ENCODE data around the gene HIVEP3.

The HIVEP3 gene

DNA sequence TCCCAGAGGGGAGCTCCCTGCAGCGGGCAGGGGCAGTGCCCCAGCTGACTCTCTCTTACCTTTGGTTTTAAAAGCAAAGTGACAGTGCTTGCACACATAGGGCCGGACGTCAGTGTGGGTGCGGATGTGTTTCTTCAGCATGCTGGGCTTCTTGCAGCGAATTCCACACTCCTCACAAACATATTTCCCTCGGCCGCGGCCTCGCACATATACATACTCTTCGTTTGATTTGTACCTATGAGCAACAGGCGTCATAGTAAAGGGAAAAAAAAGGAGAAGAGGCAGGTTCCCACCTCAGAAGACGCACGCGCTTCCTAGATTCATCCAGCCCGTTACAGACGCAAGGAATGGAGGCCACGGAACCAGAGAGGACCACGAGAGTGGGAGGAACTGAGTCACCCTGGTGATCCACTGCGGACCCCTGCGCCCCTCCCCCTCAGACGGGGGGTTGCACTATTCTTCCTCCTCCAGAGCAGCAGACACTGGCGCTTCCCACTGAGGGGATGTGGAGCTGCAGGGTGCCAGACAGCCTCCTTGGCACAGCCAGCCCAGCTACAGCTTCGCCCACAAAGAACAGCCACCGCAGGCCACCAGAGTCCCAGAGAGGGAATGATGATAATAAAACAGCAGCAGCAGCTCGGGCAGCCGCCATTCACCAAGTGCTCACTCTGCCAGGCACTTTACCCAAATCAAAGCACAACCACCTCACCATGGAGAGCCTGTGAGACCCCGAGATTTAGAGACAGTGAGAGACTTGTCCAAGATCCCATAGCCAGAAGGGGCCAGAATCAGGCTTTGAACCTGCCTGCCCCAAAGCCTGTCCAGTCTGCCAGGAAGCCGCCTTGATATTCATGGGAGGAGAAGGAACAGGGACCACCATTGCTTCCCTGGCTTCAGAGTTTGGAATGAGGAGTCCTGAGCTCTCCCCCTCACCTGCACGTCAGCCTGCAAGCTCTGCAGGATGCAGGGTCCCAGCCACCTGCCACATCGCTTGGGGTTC lies 393.7 kb downstream of the HIVEP3 start:
- no peak for DNase-seq

DNA sequence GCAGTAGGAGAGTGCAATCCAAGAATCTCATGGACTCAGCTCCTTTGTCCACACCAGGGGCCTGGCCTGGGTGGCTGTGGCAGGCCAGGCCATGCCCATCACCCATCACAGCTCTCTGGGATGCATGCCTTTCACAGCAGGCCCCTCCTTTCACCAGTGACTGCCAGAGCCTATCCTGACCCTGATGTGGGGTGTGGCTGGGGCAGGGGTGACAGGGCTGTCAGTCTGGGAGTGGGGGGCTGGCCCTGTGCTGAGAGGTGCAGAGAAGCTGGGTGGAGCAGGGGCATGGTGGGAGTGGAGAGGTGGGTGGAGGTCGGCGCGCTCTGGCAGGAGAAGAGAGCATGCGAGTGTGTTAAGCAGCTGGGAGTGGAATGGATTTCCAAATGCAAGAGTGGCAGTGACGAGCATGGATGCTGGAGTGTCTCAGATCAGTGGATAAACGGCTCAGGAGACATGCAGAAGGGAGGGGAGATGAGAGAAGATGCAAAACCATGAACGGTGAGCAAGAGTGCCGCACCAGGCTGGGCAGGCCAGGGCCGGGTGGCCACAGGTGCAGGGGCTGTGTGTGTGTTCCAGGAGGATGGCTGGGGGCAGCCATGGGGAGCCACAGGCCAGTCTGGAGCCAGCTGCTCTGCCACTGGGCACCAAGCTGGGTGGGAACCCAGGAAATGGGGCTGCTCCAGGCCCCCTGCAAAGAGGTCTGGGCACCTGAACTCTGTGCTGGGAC lies 394.6 kb downstream of the HIVEP3 start:
- no peak for DNase-seq

DNA sequence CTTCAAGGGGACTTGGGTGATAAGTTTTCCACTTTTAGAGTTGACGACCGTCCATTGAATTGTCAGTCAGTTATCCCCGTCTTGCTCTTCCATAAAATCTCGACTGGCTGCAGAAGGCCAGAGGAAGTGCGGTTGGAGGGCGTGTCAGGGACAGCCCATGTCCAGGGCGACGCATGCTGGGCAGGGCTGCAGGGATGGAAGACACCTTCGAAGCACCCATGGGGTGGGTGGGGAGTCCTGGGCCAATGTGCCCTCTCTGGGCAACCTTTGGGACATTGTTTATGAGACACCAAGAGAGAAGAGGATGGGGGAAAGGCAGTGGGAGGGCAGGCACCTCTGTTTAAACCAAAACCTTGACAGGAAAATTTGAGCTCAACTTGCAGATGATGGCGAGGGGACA lies 395.7 kb downstream of the HIVEP3 start:
- no peak for DNase-seq

DNA sequence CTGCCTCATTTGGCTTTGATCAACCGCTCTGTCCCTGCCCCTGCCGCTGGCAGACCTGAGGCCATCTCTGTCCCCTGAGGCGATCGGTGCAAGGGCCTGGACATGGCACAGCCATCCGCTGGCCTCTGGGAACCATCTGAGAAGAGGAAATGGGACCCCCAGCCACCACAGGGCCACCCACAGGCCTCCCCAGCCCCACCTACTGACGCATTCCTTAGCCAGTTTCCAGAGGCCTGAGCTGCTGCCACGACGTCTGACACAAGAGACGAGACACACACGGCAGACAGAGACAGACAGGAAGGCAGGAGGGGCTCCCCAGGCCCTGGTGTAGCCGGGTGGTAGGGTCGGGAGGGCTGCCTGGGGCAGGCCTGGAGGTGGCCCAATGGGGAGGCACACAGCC lies 397.0 kb downstream of the HIVEP3 start:
- DNase-seq: no peak

DNA sequence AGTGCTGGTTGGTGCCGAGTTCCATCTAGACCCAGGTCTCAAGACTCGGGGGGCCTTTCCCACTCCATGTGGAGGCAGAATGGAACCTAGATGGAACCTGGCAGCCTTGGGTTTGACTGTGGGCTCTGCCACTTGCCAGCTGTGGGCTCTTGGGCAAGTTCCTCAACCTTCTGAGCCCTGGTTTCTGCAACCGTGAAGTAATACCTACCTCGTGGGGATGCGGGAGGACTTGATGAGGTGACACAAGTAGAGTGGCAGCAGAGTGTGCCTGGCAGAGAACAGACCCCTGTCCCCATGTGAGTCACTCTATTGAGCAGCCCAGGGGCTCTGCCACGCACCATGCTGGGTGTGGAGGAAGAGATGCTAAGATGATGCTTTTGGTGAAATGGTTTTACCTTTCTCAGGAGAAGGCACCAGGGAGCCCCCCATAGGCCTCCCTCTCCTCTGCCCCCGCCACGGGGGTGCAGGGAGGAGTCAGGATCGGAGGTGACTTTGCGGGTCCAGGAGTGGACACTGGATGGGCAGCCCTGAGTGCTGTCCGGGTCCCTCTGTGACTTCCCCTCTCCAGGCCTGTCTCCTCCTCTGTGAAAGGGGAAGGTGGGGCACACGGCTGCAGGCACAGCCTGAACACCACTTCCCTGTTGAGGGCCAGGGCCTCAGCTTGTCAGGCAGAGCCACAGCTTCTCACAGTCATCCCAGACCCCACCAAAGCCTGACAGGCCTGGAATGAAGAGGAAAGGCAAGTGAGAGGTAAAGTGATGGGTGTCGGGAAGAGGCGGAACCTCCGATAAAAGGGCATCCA lies 397.6 kb downstream of the HIVEP3 start:
- no peak for DNase-seq

DNA sequence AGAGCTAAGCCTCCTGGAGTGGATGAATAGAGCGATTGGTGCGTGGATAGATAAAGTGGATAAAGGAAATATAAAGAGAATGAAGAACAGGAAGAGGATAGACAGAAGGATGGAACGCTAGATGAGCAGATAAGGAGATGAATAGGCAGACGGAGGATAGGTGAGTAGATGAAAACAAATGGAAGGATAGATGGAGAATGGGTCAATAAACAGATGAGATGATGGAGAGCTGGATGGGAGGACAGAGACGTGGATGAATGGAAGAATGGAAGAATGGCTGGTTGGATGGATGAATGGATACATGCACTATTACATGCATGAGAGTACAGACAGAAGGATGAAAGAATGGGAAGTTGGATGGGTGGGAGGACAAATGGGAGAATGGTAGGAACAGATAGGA lies 399.1 kb downstream of the HIVEP3 start:
- DNase-seq: no peak

DNA sequence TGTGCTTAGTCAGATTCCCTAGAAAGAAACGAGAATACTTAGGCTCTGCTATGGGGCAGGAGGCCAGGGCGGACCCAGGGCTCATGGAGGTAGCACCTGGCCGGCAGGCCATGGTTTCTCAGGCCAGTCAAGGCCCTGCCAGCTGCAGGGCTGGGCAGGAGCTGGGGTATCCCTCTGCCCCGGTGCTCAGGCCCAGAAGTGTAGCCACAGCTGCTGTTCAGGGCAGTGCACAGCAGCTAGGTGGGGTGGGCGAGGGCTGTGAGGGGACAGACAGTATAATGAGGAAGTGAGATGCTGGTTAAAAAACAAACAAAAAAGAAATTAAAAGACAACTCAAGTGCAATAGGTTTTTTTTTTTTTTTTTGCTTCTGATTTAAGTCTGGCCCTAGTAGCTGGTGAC lies 400.3 kb downstream of the HIVEP3 start:
- no peak for DNase-seq

DNA sequence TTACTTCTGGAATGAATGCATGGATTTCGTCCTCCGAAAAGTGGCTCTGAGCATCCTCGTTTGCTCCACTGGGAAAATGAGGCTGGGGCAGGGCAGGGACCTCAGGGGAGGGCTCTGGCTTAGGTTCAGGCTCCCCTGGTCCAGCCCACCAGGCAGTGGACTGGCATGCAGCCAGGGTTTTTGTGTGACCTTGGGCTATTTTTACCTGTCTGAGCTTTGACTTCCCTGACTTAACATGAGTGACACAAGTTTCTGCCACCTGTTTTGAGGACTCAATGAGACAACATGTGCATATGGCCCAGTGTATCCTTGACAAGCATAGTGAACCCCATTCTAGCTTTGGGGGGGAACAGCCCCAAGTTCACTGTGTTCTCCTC lies 401.7 kb downstream of the HIVEP3 start:
- DNase-seq: peak in 2 of 3 experiments; percentile 45 to 66

DNA sequence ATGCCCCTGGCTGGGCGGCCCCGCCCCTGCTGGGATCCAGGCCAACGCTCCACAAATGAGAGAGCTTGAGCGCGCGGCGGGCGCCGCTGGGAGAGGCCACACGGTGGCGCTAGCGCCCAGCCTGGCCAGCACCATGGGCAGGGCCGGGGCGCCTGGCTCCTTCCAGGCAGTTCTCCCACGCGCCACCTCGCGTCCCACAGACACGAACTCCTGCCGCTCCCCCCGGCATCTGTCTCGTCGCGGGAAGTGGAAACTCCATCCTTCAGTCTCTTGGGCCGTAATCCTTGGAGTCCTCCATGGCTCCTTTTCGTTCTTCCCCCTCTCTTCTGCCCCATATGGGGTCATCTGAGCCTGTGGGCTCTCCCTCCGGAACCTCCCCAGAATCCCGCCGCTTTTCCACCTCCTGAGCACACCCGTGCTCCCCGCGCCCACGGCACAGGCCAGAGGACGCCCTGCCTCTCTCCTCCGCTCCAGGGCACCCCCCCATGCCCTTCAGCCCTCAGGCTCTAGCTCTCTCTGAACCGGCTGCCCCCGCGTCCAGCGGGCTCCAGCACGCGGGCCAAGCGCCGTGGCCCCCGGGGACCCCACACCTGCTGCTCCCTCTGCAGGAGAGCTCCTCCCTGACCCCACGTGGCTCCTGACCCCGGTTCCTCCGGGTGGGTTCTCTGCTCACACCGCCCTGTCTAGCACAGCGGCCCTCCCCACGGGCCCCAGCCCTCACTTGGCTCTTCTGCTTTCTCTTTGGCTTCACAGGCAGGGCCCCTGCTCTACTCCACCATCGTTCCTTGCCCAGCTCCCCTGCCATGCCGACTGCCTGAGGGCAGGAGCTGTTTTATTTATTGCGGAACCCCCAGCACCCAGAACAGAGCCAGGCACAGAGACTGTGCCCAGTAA lies 402.3 kb downstream of the HIVEP3 start:
- DNase-seq: peak; percentile 78 to 90 (median 89)

DNA sequence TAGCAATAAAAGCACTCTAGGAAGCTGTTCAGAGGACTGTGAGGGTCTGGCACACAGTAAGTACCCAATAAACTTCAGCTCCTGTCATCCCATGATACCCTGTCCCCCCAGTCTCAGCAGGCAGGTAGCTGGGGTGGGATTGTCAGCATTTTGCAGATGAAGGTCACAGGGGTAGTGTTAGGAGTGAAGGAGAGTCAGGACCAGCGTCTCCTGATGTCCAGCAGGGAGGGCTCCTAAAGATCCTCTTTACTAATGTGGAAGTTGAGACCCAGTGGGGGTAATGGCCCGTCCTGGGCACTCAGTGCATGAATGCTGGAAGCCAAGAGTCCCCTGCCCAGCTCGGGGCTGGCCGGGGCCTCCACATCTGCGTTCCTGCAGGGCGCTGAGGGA lies 402.9 kb downstream of the HIVEP3 start:
- DNase-seq: no peak

DNA sequence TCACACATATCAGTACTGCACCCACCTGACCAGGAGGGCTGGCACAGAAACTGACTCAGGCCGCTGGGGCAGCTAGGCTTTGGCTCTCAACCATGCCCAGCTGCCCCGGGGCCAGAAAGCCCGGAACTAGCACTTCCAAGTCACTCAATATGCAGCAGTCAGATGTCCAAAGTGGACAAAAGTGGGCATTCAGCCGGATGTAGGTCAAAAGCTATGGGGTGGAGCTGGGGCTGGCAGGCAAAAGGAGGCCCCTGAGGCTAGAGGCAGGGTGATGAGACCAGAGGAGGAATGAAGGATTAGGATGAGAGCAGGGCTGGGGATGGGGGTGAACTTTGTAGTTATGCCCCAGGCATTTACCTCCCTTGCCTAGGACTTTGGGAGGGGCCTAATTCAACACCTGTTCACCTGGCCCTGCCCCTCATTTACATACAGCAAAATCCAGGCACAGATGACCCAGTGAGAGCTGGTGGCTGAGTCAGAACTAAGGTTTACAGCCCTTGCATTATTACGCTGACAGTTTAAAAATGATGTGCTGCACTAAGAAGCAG lies 403.5 kb downstream of the HIVEP3 start:
- DNase-seq: no peak

DNA sequence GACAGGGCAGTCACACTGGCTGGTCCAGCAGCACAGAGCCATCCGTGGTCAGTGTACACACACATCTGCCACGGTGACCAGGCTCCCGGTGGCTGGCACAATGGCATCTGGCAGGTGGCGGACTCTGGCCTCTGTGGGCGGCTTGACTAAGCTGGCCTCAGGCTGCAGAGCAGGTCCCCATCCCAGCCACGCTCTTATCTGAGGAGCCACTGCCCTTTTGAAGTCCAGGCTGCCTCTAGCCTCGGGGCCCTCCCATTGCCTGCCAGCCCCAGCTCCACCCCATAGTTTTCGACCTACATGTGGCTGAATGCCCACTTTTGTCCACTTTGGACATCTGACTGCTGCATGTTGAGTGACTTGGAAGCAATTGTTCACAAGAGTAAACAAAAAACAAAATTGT lies 404.3 kb downstream of the HIVEP3 start:
- no peak for DNase-seq

DNA sequence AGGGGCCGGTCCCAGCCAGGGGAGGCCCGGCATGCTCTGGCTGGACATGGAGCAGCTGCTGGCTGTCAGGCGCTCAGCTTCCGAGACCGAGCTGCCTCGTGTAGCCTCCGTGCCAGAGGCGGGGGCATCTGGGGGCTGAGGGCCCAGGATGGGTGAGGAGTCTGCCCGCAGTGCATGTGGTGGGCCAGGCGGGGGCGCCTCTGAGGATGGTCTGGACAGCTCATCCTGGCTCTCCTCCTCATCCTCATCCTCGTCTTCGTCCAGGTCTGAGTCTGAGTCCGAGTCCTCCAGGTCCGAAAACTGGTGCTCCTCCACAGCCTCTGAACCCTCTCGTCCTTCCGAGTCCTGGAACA lies 405.4 kb downstream of the HIVEP3 start:
- no peak for DNase-seq

DNA sequence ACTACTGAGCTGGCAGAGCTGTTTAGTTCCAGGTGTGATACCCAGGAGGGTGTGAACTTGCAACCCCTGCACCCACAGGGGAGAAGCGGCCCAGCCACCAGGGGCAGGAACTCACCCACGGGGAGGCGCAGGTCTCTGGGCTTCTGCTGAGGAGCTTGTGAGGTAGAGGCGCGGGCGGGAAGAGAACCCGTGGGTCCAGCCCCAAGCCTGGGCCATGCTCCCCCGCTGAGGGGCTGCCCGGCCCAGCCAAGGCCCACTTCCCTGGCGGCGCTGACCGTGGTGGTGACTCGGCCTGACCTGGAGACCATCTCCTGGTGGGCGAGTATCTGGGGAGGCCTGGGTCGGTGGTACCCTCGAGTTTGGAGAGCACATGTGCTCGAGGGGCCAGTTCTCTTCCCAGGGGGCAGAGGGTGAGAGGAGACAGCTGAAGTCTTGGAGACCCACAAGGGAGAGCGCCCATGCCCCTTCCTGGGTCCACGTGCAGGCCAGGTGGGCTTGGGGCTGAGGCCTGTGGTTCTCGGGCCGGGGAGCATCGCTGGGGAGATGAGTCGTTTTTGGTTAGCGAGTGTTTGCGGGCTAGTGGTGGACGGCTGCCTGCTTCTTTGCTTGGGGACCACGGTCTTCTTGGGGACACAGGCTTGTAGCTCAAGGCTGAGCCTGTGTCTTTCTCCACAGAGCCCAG lies 405.9 kb downstream of the HIVEP3 start:
- no peak for DNase-seq

DNA sequence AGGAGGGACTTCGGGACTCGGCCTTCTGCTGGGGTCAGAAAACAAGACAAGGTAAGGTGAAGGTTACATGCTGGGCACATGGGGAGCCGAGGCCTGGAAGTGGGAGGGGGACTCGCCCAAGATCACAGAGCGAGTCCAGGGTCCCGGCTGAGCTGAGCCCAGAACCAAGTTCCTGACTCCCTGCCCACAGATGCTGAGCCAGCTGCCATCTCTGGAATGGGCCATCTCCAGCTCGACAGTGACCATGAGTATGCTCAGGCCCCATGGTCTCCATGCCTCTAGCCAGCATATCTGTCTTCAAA lies 407.5 kb downstream of the HIVEP3 start:
- no peak for DNase-seq

DNA sequence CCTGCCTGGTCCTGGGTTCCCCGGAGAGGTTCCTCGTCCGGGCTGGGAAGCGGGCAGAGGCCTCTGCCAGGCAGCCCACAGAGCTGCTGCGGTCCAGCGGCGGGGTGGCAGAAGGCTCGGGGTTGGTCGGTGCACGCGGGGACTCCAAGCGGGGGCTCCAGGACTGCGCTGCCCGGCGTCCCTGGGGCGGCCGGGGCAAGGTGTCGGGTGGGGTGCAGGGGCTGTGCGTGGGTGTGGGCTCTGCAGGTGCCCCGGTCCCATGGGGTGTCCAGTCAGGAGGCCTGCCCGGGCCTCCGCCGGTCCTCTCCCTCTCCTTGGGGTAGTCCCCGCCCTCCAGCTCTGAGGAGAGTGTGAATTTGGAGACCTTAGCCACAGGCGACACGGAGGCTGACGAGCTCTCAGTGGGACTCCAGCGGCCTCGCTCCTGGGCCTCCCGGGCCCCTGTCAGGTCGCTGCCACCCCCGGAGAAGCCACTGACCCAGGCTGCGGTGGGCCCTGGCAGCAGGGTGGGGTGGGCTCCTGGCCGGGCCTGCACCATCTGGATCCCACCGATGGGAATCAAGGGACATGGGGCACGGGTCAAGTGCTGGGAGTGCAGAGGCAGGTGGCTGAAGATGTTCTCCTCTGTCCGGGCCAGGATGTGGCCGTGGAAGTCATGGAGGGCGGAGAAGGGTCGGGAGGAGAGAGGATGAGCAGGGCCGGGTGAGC lies 408.0 kb downstream of the HIVEP3 start:
- DNase-seq: no peak

DNA sequence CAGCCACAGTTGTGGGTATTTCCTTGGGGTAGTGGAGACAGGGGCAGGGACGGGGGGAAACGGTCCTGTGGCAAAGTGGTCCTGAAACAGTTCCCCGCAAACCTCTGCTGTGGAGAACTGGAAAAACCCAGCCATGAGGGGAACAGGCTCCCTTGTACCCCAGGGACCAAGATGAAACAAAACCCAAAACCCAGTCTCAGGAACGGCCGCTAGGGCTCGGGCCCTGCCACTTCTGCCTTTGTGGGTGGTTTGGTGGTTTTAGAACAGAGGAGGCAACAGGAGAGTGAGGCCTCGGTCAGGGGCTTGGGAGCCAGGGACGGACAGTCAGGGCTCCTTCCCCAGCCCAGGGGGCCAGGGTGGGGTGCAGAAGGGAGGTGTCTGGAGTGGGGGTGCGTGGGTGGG lies 409.5 kb downstream of the HIVEP3 start:
- DNase-seq: no peak

DNA sequence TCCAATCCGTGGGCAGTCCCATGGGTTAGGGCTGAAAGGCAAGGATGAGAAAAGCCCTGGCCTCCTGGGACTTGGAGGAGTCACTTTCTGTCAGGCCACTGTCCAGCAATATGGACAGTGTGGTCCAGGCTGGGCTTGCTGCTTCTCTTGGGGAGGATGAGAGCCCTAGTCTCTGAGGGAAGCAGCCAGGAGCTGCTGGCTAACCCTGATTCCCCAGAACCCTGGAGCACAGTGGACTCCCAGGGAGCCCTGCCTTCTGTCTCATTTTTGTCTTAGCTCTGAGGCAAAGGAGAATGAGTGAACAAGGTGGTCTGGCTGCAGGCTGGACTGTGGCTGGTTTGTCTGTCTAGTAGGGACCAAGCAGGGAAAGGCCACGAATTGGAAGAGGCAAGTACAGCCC lies 410.4 kb downstream of the HIVEP3 start:
- no peak for DNase-seq

DNA sequence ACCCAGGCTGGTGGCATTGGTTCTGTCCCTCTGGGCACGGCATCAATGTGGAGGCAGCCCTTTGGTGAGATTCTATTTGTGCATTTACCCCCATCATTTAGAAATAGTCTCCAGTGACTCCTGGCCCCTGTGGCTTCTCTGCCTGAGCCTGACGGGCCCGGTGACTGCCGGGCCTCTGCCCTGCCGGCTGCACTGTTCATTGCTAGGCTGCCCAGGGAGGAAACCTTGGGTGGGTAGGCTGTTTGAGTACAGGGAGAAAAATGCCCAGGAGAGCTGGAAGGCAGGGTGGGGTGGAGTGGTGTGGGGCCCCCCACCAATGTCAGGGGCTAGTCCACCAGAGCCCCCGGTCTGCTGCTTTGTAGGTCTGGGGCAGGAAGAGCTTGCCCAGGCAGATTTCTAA lies 410.9 kb downstream of the HIVEP3 start:
- no peak for DNase-seq

DNA sequence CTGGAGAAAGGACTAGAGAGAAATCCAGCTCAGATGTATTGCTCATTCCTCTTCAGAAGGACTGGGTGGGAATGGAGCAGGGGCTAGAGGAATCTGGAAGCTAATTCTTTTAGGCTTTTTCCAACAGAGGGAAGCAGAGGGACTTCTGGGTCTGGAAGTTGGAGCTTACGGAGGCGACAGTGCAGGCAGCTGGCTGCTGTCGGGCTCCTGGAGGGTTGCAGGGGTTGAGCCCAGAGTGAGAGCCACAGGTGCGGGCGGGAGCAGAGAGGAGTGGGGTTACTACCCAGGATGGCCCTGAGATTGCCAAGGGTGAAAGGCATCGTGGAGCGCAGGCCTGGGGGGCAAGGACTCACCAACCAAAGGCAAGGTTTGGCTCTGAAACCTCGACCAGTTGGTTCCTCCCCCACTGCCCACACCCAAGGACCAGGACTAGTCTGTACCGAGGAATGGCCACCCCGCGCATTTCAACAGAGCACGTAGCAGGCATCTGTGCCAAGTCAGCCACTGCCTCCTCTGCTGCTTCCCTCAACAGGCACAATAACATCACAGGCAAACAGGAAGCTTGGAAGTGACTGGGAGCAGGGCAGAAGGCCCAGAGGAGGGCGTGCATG lies 411.5 kb downstream of the HIVEP3 start:
- DNase-seq: no peak

All from NCI-H1417 (cell line).